ENCODE results near the gene CYP4V2. TPM values are rescaled to one million over a fixed set of nuclear protein-coding genes. Genes with fewer than 3 reads are reported as not detected.

Gene CYP4V2
- total RNA-seq, 1 donor from 2014 or later, result 14.3 TPM

DNA sequence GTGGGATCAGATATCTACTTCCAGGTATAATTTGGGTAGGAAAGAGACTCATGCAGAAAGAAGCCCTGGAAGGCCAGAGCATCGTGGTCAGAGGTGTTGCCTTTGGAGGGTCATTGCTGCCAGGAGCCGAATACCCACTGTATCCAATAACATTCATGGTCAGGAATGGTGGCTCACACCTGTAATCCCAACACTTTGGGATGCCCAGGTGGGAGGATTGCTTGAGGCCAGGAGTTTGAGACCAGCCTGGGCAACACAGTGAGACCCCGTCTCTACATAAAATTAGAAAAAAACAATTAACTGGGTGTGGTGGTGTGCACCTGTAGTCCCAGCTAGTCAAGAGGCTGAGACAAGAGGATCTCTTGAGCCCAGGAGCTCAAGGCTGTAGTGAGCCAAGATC is 63.8 kb downstream of the CYP4V2 start:
- H3K4me1 ChIP-seq, result no peaks in the 10 kb centered on the region
- intact Hi-C loops (cut with DNase I), result no loop called here
- H3K36me3 ChIP-seq, result peaks cover 0 to 3% of the 10 kb centered on the region in 2 donors
- TF ChIP-seq, protein P1, sequence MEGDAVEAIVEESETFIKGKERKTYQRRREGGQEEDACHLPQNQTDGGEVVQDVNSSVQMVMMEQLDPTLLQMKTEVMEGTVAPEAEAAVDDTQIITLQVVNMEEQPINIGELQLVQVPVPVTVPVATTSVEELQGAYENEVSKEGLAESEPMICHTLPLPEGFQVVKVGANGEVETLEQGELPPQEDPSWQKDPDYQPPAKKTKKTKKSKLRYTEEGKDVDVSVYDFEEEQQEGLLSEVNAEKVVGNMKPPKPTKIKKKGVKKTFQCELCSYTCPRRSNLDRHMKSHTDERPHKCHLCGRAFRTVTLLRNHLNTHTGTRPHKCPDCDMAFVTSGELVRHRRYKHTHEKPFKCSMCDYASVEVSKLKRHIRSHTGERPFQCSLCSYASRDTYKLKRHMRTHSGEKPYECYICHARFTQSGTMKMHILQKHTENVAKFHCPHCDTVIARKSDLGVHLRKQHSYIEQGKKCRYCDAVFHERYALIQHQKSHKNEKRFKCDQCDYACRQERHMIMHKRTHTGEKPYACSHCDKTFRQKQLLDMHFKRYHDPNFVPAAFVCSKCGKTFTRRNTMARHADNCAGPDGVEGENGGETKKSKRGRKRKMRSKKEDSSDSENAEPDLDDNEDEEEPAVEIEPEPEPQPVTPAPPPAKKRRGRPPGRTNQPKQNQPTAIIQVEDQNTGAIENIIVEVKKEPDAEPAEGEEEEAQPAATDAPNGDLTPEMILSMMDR (IDR thresholded peaks at IDR 0.05), result no peak
- DNase-seq (ENCODE audit: low spot score in 2 of 2), result no peak
- no peak overlapping the region for H3K4me3 ChIP-seq
- no peaks in the 10 kb centered on the region for H3K9me3 ChIP-seq
- H3K27me3 ChIP-seq, result no peaks in the 10 kb centered on the region
- no peak overlapping the region for H3K27ac ChIP-seq

DNA sequence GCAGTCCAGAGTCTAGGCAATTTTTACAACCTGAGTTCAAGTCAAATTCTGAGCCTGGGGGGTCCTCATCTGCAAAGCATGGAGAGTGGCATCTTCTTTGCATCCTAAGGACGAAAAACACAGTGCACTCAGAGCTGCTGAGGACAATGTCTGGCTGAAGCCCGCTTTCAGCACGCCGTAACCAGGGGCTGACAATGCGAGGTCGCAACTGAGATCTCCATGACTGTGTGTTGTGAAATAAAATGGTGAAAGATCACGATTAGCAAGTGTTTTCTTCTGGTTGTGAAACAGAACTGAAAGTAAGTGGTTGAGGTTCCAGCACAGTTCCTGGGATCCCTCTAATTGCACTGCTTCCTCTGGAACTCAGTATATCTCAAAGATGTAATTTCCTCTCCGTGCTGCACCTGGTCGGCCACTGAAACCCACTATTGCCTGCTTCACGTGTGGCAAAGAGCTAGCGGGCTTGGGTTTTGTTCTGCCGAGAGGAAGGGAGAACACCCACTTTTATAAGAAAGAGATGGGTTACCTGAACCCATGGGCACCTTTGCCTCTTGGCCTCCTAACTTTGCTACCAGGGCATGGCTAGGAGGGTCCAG is 66.9 kb downstream of the CYP4V2 start:
- Histone ChIP-seq H3K27me3 (no peaks in the 10 kb centered on the region), H3K4me1 (no peaks in the 10 kb centered on the region), H3K27ac (no peak overlapping the region), H3K4me3 (no peak overlapping the region), H3K36me3 (no peaks in the 10 kb centered on the region), H3K9me3 (no peaks in the 10 kb centered on the region)
- intact Hi-C loops (cut with DNase I), result no loop called here
- no peak for DNase-seq (ENCODE audit: low spot score in 2 of 2)
- TF ChIP-seq, protein P1 (IDR thresholded peaks at IDR 0.05), result no peak

DNA sequence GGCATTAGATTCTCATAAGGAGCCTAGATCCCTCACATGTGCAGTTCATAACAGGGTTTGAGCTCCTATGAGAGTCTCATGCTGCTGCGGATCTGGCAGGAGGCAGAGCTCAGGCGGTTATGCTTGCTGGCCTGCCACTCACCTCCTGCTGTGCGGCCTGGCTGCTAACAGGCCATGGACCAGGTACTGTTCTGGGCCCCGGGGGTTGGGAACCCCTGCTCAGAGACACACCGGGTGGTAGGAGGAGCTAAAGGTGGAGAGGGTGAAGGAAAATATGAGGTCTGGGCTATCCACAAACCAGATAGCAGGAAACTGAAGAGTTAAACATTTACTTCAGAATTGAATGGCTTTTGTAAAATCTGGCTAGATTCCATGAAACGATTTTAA is 68.7 kb downstream of the CYP4V2 start:
- TF ChIP-seq, protein P1 (IDR thresholded peaks at IDR 0.05), result no peak
- no peak overlapping the region for H3K27ac ChIP-seq
- no peak overlapping the region for H3K4me3 ChIP-seq
- no peaks in the 10 kb centered on the region for H3K27me3 ChIP-seq
- H3K36me3 ChIP-seq, result no peaks in the 10 kb centered on the region
- no peak for DNase-seq (ENCODE audit: low spot score in 2 of 2)
- intact Hi-C loops (cut with DNase I), result no loop called here
- H3K4me1 ChIP-seq, result no peaks in the 10 kb centered on the region
- H3K9me3 ChIP-seq, result no peaks in the 10 kb centered on the region

Other genes starting within 250 kb of the CYP4V2 start
- gene TLR3, start 122.4 kb upstream of the CYP4V2 start, total RNA-seq, result 19.9 TPM
- 13.9 TPM for gene FAM149A, start 86.9 kb upstream of the CYP4V2 start, total RNA-seq
- not detected for gene KLKB1, start 35.9 kb downstream of the CYP4V2 start, total RNA-seq
- gene F11, start 74.6 kb downstream of the CYP4V2 start, total RNA-seq, result not detected